Measurements from ENCODE around the gene FAM219A.

Gene FAM219A

DNA sequence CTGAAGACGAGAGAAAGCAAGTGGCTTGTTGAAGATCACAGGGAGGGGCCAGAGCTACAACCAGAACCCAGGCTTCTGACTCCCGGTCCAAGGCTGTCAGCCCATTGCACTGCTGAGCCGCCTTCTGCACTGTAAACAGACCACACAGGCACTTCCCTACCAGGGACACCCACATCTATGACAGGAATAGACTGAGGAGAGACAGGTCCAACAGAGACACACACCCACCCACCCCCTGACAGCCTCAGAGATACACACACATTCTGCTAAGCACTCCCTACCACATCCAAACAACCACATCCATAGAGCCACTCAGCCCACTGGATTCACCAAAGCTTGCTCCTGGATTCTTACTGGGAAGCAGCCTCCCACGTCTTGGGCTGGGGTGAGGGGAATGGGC lies 58.6 kb downstream of the FAM219A start:
- no peak for DNase-seq

- no peak for DNase-seq
These were observed 59.5 kb downstream of the FAM219A start for GRCh38 chr9:34398875-34399274.

DNA sequence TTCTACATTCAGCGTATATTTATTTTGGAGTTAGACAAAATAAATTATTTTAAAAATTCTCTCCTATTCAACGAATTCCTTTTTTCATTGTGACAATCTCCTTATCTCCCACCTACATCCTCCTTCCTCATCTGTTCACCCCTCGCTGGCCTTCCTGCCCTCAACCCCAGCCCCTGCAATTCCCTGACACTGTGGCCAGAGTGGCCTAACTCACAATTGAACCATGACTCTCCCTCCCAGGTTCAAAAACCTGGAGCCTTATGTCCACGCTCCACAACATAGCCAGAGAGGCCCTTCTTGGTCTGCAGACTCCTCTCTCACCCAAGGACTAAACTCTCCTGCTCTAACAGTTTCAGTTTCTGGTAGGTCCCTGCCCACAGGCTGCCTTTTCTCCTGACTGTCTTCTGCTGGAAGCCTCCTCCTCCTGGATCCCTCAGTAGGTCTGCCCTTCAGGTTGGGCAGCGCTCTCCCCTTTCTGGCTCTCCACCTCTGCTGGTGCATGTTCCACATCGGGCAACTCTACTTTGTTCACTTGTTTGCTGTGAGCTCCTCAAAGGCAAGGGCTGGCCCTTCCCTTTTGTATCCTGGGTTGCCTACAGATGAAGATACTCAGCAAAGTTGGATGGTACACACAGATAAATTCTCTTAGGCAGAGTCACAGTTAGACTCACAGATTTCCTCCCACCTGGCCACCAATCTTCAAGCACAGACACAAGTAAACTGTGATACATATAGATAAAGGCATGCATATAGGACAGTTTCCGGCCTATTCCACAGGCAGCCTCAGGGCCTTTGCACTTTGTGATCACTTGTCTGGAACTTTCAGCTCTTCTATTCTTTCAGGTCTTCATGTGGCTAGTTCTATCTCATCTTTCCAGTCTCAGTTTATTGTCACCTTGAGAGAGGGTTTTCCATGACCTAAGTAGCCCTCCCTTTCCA lies 61.8 kb downstream of the FAM219A start:
- DNase-seq: no peak

- DNase-seq: no peak
These were observed 65.9 kb downstream of the FAM219A start for GRCh38 chr9:34392511-34392910.

DNA sequence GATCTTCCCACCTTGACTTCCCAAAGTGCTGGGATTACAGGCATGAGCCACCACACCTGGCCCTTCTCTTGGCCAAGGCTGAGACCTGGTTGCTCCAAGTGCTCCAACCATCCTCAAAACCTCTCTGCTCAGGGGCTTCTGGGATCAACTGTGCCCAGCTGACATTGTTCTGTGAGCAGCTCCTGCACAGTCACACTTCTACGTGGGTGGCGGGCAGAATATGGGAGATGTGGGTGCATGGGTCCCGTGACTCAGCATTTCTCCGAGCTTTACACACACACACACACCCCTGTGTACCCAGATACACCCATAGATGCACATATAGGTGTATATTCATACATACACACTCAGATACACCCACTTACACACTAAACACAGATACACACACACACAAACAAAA lies 71.1 kb downstream of the FAM219A start:
- DNase-seq: no peak

- DNase-seq: no peak
These were observed 71.7 kb downstream of the FAM219A start for GRCh38 chr9:34386656-34387055.

GRCh38 chr9:34385561-34386230 lies 72.7 kb downstream of the FAM219A start:
- DNase-seq: no peak

DNA sequence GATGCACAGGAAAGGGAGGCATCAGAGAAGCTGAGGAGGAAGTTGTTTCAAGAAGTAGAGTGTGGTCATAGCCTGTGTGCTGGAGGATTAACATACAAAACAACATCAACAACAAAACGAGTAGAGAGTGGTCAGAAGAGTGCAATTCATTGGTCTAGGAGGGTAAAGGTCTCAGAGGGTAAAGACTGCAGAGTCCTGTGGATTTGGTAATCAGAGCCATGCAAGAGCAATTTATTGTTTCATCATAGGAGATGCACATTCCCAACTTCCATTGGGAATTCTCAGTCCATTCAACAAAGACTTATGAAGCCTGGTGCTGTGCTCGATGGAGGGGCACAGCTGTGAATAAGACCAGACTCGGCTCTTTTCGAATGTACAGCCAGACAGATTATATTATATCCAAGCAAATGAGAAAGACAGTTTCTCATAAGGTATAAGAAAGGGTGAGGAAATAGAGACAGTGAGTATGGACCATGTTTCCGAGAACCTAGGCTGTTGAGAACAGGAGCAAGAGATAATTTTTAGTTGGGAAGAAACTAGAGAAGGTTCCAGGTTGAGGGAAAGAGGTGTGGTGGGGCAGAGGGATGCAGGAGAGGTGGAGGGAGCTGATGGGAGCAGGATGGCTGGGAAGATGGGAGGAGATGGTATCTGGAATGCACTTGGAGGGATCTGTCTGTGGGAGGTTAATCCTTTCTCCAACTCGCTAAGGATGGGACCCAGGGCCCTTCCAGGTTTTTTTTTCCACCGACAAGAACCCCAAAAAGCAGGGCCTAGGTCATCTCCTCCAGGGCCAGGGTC lies 73.8 kb downstream of the FAM219A start:
- DNase-seq: no peak

- DNase-seq: no peak
These were observed 74.5 kb downstream of the FAM219A start for GRCh38 chr9:34383904-34384303.

- no peak for DNase-seq
These were observed 75.5 kb downstream of the FAM219A start for GRCh38 chr9:34382879-34383278.

- no peak for DNase-seq
These were observed 76.3 kb downstream of the FAM219A start for GRCh38 chr9:34382054-34382453.

DNA sequence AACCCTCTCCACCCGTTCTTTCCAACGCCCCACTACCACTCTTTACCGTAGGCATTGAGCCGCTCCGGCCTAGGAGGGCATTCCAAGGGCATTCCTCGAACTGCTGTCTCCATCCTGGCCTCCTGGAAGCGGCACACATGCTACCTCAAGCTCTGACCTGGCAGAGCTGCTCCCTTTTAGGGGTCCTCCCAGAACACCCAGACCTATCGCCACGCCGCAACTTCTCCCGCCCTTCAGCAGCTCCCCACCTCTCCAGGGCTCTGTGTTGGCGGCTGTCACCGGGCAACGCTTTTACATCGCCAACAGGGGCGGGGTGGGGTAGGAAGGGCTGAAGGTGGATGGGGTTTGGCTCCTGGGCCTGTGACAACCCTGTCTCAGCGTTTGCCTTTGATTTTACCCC lies 77.0 kb downstream of the FAM219A start:
- peak; percentile 33 for DNase-seq

DNA sequence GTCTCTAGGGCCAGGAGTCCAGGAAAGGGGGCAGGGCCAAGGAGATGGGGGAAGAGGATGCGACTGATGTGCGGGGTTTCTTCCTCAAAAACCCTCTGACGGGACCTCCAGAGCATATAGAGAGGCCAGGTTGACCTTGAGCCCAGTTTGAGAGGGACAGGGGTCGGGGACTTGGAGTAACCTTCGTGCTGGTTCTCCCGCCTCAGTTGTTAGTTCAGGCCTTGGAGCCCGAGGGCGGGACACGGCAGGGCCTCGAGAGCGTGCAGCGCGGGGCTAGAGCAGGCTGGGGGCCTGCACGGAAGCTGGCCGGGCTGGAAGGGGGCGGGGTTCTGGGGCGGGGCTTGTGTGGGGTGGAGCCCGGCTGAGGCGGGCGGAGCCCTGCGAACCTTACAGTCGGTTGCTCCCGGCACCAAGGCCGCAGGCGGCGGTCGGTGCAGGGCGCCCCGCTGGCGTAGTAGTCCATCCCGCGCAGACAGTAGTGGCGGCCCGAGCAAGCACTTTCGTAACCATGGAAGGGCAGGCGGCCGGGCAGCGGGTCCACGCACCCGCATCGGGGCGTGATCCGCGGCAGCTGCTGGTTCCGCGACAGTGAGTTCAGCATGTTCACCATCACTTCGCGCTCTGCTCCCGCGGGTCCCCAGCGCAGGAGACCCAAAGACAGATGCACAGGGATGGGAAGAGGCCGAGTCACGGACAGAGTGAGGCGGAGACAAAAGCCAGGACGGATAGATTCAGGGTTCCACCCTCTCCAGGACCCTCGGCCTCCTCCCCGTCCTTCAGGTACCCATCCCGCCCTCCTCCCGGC lies 77.7 kb downstream of the FAM219A start:
- peak; percentile 57 for DNase-seq

- no peak for DNase-seq
These were observed 78.3 kb downstream of the FAM219A start for GRCh38 chr9:34380034-34380510.

- DNase-seq: peak; percentile 78
These were observed 78.9 kb downstream of the FAM219A start for GRCh38 chr9:34379334-34380033.

GRCh38 chr9:34378376-34379060 lies 79.9 kb downstream of the FAM219A start:
- DNase-seq: no peak

DNA sequence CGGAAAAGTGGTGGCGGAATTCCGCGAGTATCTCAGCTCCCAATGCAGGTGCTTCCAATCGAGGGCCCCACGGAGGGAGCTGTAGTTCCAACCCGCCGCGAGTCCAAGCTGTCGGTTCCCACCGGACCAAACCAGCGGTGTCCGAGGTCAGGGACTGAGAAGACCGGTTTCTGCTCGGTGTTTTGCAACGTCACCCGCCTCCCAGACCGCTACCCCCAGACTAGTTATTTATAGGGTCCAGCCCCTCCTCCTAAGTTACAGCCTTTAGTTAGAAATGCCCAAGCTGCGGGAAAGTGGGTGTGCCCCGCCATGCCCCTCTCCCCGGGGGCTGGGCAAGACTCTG lies 81.0 kb downstream of the FAM219A start:
- DNase-seq: no peak

DNA sequence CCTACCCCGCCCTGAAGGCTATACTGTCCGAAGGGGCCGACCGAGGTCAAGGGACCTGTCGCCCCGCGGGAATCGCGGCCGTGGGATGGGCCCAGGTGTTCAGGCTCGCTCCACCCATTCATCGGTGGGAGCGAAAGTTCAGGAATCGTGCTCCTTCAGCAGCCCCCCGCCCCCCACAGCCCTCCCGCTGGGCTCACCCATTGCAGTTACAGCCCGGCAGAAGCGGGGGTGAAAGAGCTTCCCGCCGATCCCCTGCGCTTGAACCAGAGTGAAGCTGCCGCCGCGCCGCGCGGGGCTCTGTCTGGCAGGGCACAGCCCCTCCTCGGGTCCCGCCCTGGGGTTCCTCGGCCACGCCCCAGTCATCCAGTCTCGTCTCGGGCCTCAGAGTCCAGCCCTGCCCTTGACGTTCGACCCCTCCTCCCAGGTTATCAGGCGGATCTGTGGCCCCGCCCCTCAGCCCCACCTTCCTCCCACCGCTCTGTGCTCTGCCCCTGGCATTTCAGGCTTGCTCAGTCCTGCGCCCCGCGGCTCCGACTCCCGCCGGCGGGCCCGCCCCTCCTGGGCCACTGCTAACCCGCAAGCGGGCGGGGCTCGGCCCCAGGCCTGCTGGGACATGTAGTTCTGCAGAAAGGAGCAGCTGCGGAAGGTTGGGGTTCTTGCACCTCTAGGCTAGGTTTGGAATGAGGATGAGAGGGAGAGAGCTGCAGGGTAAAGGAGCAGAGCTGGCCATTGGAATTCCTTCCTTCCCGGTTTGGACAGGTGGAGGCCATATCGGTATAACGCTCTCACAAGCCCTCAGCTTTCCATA lies 81.6 kb downstream of the FAM219A start, which contains the start of gene MYORG:
TSS of gene MYORG (minus strand) at position 303 of the 808 bp plus-strand sequence. CDS start 3,955 bp downstream, outside the sequence.
- DNase-seq: peak; percentile 95

GRCh38 chr9:34375901-34376595 lies 82.3 kb downstream of the FAM219A start:
- DNase-seq: peak; percentile 28
